ENCODE results near the gene ZNF512. TPM values are rescaled to one million over a fixed set of nuclear protein-coding genes. Genes with fewer than 3 reads are reported as not detected.

The ZNF512 gene
- total RNA-seq, 1 donor from 2014 or later = 64.7 TPM

DNA sequence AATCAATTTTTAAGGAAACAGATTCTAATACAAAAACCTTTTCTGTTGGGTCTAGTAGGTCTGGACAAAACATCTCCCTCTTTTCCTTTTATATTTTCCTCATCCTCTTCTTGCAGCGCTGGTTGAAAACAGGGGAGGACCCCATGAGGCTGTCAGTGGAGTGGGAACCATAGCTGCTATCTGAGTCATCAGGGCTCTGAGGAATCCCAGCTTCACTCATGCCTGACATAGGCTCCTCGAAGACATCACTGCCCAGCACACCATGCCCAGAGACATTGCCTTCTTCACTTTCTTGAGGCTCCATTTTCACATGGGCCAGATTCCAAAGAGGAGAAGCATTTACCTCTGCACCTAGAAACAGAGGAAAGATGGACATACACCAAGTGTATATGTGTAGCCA lies 70.6 kb downstream of the ZNF512 start:
- H3K9me3 Mint-ChIP-seq = no peaks in the 10 kb centered on the region
- no peak overlapping the region for H3K4me3 Mint-ChIP-seq
- DNase-seq (ENCODE audit: extremely low spot score, unreplicated experiment) = no peak
- no peak overlapping the region for H3K27ac Mint-ChIP-seq
- H3K4me1 Mint-ChIP-seq (ENCODE audit: unreplicated experiment) = no peaks in the 10 kb centered on the region
- TF ChIP-seq, protein P1, sequence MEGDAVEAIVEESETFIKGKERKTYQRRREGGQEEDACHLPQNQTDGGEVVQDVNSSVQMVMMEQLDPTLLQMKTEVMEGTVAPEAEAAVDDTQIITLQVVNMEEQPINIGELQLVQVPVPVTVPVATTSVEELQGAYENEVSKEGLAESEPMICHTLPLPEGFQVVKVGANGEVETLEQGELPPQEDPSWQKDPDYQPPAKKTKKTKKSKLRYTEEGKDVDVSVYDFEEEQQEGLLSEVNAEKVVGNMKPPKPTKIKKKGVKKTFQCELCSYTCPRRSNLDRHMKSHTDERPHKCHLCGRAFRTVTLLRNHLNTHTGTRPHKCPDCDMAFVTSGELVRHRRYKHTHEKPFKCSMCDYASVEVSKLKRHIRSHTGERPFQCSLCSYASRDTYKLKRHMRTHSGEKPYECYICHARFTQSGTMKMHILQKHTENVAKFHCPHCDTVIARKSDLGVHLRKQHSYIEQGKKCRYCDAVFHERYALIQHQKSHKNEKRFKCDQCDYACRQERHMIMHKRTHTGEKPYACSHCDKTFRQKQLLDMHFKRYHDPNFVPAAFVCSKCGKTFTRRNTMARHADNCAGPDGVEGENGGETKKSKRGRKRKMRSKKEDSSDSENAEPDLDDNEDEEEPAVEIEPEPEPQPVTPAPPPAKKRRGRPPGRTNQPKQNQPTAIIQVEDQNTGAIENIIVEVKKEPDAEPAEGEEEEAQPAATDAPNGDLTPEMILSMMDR (conservative IDR thresholded peaks at IDR 0.05) = no peak
- H3K27me3 Mint-ChIP-seq = no peaks in the 10 kb centered on the region
- H3K36me3 Mint-ChIP-seq = peaks cover 28% of the 10 kb centered on the region

DNA sequence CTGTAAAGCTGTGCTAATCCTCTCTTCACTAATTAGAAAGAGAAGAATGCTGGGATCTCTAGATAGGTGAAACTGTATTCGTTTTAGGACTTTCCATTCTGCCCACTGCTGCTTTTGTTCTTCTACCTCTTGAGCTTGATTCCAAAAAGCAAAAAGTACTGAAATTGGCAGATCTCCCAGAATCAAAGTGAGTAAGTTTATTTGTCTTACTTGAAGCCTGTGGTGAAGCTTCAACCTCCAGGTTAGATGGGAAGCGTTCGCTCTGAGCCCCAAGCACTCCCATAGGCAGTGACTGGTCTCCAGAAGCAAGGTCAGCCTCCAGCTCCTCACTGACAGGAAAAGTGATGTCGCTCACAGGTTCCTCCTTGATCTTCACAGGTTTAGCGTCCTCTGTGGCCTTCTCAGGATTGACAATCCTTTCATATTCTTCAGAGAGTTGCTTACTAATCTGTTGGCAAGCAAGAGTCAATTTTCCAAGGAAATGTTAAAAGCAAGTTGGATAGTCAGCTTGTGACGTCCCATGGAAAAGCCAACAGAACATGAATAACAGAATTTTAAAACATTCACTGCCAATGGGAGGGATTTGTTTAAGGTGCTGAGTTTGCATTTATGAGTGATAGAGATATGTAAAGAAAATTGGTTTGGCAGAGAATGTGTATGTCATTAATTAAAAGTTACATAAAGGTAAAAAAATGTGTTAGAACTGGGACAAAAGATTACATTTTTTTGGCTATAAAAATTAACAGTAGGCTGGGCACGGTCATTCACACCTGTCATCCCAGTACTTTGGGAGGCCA lies 72.5 kb downstream of the ZNF512 start:
- no peak overlapping the region for H3K4me3 Mint-ChIP-seq
- peaks cover 29% of the 10 kb centered on the region for H3K36me3 Mint-ChIP-seq
- H3K27ac Mint-ChIP-seq = no peak overlapping the region
- TF ChIP-seq, protein P1 (conservative IDR thresholded peaks at IDR 0.05) = no peak
- DNase-seq (ENCODE audit: extremely low spot score, unreplicated experiment) = no peak
- no peaks in the 10 kb centered on the region for H3K27me3 Mint-ChIP-seq
- H3K4me1 Mint-ChIP-seq (ENCODE audit: unreplicated experiment) = no peaks in the 10 kb centered on the region
- H3K9me3 Mint-ChIP-seq = no peaks in the 10 kb centered on the region

DNA sequence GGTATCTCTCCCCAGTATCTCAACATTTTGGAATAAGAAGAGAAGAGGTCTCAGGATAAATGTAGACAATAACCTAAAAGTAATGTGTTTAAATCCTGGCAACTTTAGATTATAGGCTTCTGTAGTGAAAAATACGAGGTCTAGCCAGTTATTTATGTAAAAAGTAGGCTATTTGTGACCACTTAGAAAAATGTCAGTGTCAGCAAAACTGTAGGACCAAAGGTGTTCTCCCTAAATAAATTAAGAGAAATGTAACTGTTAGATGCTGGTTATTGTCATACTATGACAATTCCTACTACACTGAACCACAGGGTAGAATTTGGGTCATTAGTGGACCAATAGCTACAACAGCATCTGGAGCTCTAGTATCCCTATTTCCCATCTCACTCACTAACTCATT lies 78.5 kb downstream of the ZNF512 start:
- Mint-ChIP-seq H3K4me3 (peak overlapping the region; percentile 100), H3K4me1 (ENCODE audit: unreplicated experiment) (peaks cover 16% of the 10 kb centered on the region), H3K27me3 (no peaks in the 10 kb centered on the region), H3K36me3 (peaks cover 14% of the 10 kb centered on the region), H3K27ac (no peak overlapping the region), H3K9me3 (no peaks in the 10 kb centered on the region)
- TF ChIP-seq, protein P1 (conservative IDR thresholded peaks at IDR 0.05) = no peak
- no peak for DNase-seq (ENCODE audit: extremely low spot score, unreplicated experiment)

DNA sequence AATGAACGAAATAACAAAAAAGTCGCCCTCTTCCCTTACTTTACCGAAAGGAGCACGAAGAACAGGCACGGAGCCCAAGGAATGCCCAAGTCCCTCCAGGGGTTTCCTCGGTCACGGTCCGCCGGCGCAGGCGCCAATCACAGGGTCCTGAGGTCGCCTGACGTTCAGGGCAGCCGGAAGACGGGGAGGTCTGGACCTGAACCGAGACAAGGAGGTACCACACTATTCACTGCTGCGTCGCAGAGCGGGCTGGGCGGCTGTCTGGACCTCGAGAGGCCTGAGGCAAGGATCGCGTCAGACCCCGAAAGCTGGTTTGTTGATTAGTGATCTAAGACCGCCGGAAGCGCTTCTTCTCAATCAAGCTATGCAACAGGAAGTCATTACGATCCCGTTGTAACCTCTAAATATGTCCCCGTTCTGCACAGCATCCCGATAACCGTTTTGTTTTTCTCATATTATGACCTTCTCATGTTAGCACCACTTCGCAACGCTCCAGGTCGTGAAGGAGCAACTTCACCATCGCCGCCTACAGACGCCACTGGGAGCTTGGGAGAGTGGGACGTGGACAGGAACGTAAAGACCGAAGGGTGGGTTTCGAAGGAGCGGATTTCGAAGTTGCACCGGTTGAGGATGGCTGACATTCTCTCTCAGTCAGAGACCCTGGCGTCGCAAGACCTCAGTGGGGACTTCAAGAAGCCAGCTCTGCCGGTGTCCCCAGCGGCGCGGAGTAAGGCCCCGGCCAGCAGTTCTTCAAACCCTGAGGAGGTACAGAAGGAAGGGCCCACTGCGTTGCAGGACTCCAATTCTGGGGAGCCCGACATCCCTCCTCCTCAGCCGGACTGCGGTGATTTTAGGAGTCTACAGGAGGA lies 80.7 kb downstream of the ZNF512 start, which contains the start of the genes SLC4A1AP and SUPT7L:
SLC4A1AP (plus strand) TSS at position 605 of the 869 bp plus-strand sequence; CDS start at position 631, 26 bp downstream.
SUPT7L (minus strand) TSS at position 330 of the 869 bp plus-strand sequence. CDS start 1,422 bp downstream, outside the sequence.
- DNase-seq (ENCODE audit: extremely low spot score, unreplicated experiment) = peak; percentile 78
- peaks cover 11% of the 10 kb centered on the region for H3K36me3 Mint-ChIP-seq
- H3K27me3 Mint-ChIP-seq = no peaks in the 10 kb centered on the region
- peak within 1 kb of the TSS; percentile 100 for H3K4me3 Mint-ChIP-seq
- H3K4me1 Mint-ChIP-seq (ENCODE audit: unreplicated experiment) = peaks cover 16% of the 10 kb centered on the region
- H3K9me3 Mint-ChIP-seq = no peaks in the 10 kb centered on the region
- TF ChIP-seq, protein P1 (conservative IDR thresholded peaks at IDR 0.05) = no peak
- peak within 1 kb of the TSS; percentile 99 for H3K27ac Mint-ChIP-seq

DNA sequence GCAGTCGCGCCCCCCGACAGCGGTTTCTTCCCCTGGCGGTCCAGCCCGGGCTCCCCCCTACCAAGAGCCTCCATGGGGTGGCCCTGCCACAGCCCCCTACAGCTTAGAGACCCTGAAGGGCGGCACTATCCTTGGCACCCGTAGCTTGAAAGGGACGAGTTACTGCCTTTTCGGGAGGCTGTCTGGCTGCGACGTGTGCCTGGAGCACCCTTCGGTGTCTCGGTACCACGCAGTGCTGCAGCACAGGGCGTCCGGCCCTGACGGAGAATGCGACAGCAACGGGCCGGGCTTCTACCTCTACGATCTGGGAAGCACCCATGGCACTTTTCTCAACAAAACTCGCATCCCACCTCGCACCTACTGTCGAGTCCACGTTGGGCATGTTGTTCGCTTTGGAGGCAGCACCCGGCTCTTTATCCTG lies 81.3 kb downstream of the ZNF512 start:
- H3K4me1 Mint-ChIP-seq (ENCODE audit: unreplicated experiment) = peaks cover 16% of the 10 kb centered on the region
- H3K9me3 Mint-ChIP-seq = no peaks in the 10 kb centered on the region
- H3K27ac Mint-ChIP-seq = peak overlapping the region; percentile 99
- no peak for DNase-seq (ENCODE audit: extremely low spot score, unreplicated experiment)
- peak overlapping the region; percentile 100 for H3K4me3 Mint-ChIP-seq
- H3K27me3 Mint-ChIP-seq = no peaks in the 10 kb centered on the region
- peaks cover 11% of the 10 kb centered on the region for H3K36me3 Mint-ChIP-seq
- TF ChIP-seq, protein P1 (conservative IDR thresholded peaks at IDR 0.05) = no peak

All from type B pancreatic cell (in vitro differentiated cells).